Immature natural killer cell (primary cell): ENCODE data around the gene PXK. TPM values are rescaled to one million over a fixed set of nuclear protein-coding genes. Genes with fewer than 3 reads are reported as not detected.

Experiments used
- DNase-seq, 3 donors: peaks; one replicate each; pipeline ENCODE4 v3.0.0; 2022; ENCODE audit warnings: mixed read lengths in 1 of 3
- H3K27ac Mint-ChIP-seq, 6 donors: one replicate each; pipeline ENCODE4 v1.8.0; 2020; ENCODE audit warnings: mixed read lengths in 6 of 6, mild to moderate bottlenecking in 5 of 6, inconsistent platforms in 4 of 6, moderate library complexity in 3 of 6
- H3K27me3 Mint-ChIP-seq, 3 donors: one replicate each; pipeline ENCODE4 v1.8.0; 2020 to 2021; ENCODE audit warnings: low read depth in 3 of 3, mild to moderate bottlenecking in 3 of 3, mixed read lengths in 3 of 3, moderate library complexity in 3 of 3, inconsistent platforms in 1 of 3
- H3K36me3 Mint-ChIP-seq, 3 donors: one replicate each; pipeline ENCODE4 v1.8.0; 2020; ENCODE audit warnings: mixed read lengths in 3 of 3, inconsistent platforms in 2 of 3, mild to moderate bottlenecking in 2 of 3
- H3K4me1 Mint-ChIP-seq, 2 donors: one replicate each; pipeline ENCODE4 v1.8.0; 2020; ENCODE audit warnings: inconsistent platforms in 2 of 2, mild to moderate bottlenecking in 2 of 2, mixed read lengths in 2 of 2, moderate library complexity in 1 of 2
- H3K4me3 Mint-ChIP-seq, 5 donors: one replicate each; pipeline ENCODE4 v1.8.0; 2020; ENCODE audit warnings: mild to moderate bottlenecking in 5 of 5, mixed read lengths in 5 of 5, inconsistent platforms in 3 of 5, moderate library complexity in 3 of 5
- H3K9me3 Mint-ChIP-seq, 6 donors: one replicate each; pipeline ENCODE4 v1.8.0; 2020; ENCODE audit warnings: mild to moderate bottlenecking in 6 of 6, mixed read lengths in 6 of 6, inconsistent platforms in 4 of 6, moderate library complexity in 3 of 6
- polyA plus RNA-seq, 3 donors: library from polyadenylated mRNA; unstranded; fragments of 300-500 nt; fragmentation: Illumina TruSeq; gene quantifications; one replicate each; pipeline ENCODE4 v1.2.3, GENCODE V29; 2021

Gene PXK
- polyA plus RNA-seq, 3 donors from 2014 or later = 30.3 to 47.5 (median 32.2) TPM

- no peak overlapping the region for H3K27ac Mint-ChIP-seq
- H3K4me1 Mint-ChIP-seq = peaks cover 21 to 34% of the 10 kb centered on the region in 2 donors
- no peaks in the 10 kb centered on the region for H3K9me3 Mint-ChIP-seq
- peaks cover 8 to 15% (median 13%) of the 10 kb centered on the region in 3 donors for H3K36me3 Mint-ChIP-seq
- no peak for DNase-seq
- no peak overlapping the region for H3K4me3 Mint-ChIP-seq
- no peaks in the 10 kb centered on the region for H3K27me3 Mint-ChIP-seq
Observed at GRCh38 chr3:58342676-58343075, 10.0 kb downstream of the PXK start.

GRCh38 chr3:58345457-58345856 is 12.8 kb downstream of the PXK start:
- no peak for DNase-seq
- H3K27ac Mint-ChIP-seq = no peak overlapping the region
- H3K4me3 Mint-ChIP-seq = no peak overlapping the region
- peaks cover 42 to 54% of the 10 kb centered on the region in 2 donors for H3K4me1 Mint-ChIP-seq
- H3K27me3 Mint-ChIP-seq = no peaks in the 10 kb centered on the region
- H3K9me3 Mint-ChIP-seq = no peaks in the 10 kb centered on the region
- H3K36me3 Mint-ChIP-seq = peaks cover 5 to 13% (median 8%) of the 10 kb centered on the region in 3 donors

DNA sequence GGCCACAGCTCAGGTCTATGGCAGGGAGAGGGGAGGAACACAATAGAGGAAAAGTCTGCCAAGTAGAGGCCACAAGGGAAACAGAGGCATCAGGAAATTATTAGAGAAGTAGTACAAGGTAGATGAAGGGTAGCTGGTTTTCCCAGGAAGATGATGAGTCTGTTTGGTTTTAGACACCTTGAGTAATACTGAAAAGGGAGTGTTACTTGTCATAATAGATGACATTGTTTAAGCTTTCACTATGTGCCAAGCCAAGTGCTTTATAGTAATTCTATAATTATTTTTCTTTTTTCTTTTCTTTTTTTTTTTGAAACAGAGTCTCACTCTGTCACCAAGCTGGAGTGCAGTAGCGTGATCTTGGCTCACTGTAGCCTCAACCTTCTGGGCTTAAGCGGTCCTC is 13.7 kb downstream of the PXK start:
- H3K9me3 Mint-ChIP-seq = no peaks in the 10 kb centered on the region
- no peak overlapping the region for H3K4me3 Mint-ChIP-seq
- peaks cover 47 to 57% of the 10 kb centered on the region in 2 donors for H3K4me1 Mint-ChIP-seq
- no peak for DNase-seq
- peak overlapping the region in 2 of 6 donors; percentile 2 to 14 for H3K27ac Mint-ChIP-seq
- H3K27me3 Mint-ChIP-seq = no peaks in the 10 kb centered on the region
- peaks cover 0 to 8% (median 3%) of the 10 kb centered on the region in 3 donors for H3K36me3 Mint-ChIP-seq

GRCh38 chr3:58347984-58348383 is 15.3 kb downstream of the PXK start:
- Mint-ChIP-seq H3K9me3 (no peaks in the 10 kb centered on the region), H3K27ac (peak overlapping the region in 3 of 6 donors; percentile 19 to 55 (median 48)), H3K36me3 (peaks cover 0 to 5% (median 3%) of the 10 kb centered on the region in 3 donors), H3K27me3 (no peaks in the 10 kb centered on the region), H3K4me3 (no peak overlapping the region), H3K4me1 (peaks cover 61 to 67% of the 10 kb centered on the region in 2 donors)
- DNase-seq = no peak

DNA sequence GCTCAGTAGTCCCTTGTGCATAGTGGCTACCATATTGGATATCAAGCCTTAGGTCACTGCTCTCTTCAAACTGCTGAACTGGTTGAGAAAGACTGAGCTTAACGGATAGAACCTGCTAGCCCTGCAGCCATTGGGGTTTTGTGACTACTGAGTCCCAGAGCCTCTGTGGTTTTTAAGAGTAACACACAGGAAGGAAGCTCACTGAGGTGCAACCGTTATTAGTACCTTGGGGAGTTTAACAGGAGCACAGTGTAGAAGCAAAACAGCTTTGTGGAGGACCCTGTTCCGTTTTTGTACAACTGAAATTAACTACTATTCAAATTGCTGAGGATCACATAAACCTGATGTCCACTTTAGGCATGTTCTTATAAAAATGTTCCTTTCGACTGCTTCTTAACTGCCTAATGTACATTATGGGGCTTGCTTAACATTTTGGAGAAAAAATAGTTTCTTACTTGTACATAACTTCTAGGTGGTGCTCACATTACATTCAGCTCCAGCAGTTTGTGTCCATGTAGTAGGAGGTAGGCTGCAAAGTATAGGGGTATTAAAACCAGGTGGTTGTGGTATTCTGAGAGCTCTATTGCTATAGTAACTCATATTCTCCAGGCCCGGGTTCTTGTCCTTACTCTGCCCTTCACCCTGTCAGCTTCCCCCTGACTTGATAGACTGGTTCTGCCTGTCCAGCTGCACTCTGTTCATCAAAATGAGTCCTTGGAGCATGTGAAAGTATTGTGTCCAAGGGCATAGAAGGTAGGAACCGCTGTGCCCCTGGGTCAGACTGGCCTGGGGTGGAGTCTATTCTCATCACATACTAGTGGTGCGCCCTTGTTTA is 17.3 kb downstream of the PXK start:
- H3K36me3 Mint-ChIP-seq = no peaks in the 10 kb centered on the region
- H3K27ac Mint-ChIP-seq = peak overlapping the region; percentile 74 to 92 (median 85)
- H3K4me1 Mint-ChIP-seq = peaks cover 79 to 81% of the 10 kb centered on the region in 2 donors
- peak; percentile 25 to 35 (median 33) for DNase-seq
- peak overlapping the region; percentile 57 to 73 (median 69) for H3K4me3 Mint-ChIP-seq
- H3K9me3 Mint-ChIP-seq = no peaks in the 10 kb centered on the region
- H3K27me3 Mint-ChIP-seq = peaks cover 0 to 4% (median 3%) of the 10 kb centered on the region in 3 donors

DNA sequence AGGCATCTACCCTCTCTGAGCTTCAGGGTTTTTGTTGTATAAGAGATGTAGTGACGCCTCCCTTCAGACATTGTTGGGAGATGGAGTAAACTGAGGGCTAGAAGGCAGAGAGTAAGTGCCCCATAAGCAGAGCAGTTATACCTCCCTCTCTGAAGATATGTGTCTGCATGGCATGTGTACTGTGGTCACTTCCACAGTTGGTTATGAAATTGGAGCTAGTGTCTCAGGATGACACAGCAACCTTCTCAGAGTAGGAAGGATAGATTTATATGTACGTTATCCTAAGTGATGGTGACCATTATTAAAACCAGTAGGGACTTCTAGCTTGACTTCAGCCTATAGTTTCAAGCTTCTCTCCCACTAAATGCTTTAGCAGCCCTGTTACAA is 17.9 kb downstream of the PXK start:
- Mint-ChIP-seq H3K36me3 (no peaks in the 10 kb centered on the region), H3K4me1 (peaks cover 85 to 87% of the 10 kb centered on the region in 2 donors), H3K9me3 (no peaks in the 10 kb centered on the region), H3K27ac (peak overlapping the region; percentile 74 to 92 (median 85)), H3K4me3 (peak overlapping the region in 4 of 5 donors; percentile 66 to 73 (median 70)), H3K27me3 (peaks cover 0 to 4% (median 3%) of the 10 kb centered on the region in 3 donors)
- no peak for DNase-seq

DNA sequence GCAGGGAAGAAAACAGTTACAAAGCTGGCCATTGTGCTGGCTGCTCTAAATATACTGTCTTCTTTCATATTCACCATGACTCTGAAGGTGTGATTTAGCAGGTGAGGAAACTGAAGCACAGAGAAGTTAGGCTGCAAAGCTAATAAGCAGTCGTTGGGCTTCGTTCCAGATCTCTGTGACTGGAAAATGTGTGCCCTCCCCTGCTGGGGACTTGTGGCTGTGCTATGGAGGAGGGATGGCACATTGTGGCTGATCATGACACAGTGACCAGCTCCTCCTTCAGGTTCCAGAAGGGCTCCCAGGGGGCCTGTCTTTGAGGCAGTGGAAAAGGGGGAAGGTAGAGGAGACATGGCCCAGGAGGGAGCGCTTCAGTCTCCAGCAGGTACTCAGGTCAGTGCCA is 19.2 kb downstream of the PXK start:
- Mint-ChIP-seq H3K36me3 (no peaks in the 10 kb centered on the region), H3K27me3 (peaks cover 0 to 4% (median 3%) of the 10 kb centered on the region in 3 donors), H3K27ac (peak overlapping the region; percentile 64 to 92 (median 85)), H3K4me3 (peak overlapping the region in 4 of 5 donors; percentile 18 to 72 (median 36)), H3K9me3 (no peaks in the 10 kb centered on the region), H3K4me1 (peaks cover 87 to 89% of the 10 kb centered on the region in 2 donors)
- DNase-seq = no peak

GRCh38 chr3:58352626-58353025 is 19.9 kb downstream of the PXK start:
- Mint-ChIP-seq H3K9me3 (no peaks in the 10 kb centered on the region), H3K36me3 (no peaks in the 10 kb centered on the region), H3K27me3 (peaks cover 0 to 6% (median 3%) of the 10 kb centered on the region in 3 donors), H3K4me3 (peak overlapping the region in 1 of 5 donors; percentile 51), H3K4me1 (peaks cover 87 to 89% of the 10 kb centered on the region in 2 donors), H3K27ac (peak overlapping the region in 5 of 6 donors; percentile 36 to 92 (median 84))
- no peak for DNase-seq

DNA sequence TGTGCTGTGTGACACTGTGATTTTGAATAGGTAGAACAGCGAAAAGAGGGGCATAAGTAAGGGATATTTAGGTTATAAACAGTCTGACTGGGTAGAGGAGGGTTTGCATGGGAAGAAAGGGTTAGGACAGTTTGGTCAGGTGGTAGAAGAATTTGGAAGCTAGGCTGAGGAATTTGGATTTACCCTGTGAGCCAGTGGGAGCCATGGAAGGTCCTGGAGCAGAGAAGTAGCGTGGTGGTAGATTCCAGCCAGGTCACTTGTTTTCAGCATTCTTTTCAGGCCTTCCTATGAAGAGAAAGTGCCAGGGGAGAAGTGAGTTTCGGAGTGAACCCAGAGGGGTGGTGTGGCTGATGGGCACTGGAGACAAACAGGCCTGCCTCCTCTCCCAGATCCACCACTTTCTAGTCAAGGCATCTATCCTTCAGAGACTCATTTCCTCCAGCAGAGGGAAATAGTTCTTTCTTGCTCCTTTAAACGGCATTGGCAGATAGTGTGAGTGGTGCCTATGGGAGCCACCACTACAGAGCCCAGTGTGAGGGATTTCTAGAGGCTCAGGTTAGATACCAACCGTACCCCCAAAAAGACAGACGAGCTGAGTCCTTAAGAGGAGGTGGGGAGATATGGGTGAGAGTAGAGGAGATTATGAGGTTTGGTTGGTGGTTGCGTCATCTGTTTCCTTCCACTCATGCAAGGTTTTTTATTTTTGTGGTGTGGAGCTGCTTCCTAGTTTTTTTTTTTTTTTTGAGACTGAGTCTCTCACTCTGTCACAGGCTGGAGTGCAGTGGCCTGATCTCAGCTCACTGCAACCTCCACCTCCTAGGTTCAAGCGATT is 21.2 kb downstream of the PXK start:
- Mint-ChIP-seq H3K27ac (peak overlapping the region; percentile 68 to 92 (median 84)), H3K9me3 (no peaks in the 10 kb centered on the region), H3K36me3 (no peaks in the 10 kb centered on the region), H3K27me3 (peaks cover 0 to 6% (median 4%) of the 10 kb centered on the region in 3 donors), H3K4me3 (peak overlapping the region; percentile 75 to 89 (median 83)), H3K4me1 (peaks cover 89 to 94% of the 10 kb centered on the region in 2 donors)
- DNase-seq = peak; percentile 56 to 65 (median 62)

- no peak for DNase-seq
- Mint-ChIP-seq H3K36me3 (no peaks in the 10 kb centered on the region), H3K27ac (peak overlapping the region in 3 of 6 donors; percentile 28 to 74 (median 45)), H3K4me1 (peaks cover 76 to 81% of the 10 kb centered on the region in 2 donors), H3K27me3 (peaks cover 0 to 6% (median 4%) of the 10 kb centered on the region in 3 donors), H3K9me3 (no peaks in the 10 kb centered on the region), H3K4me3 (peak overlapping the region in 1 of 5 donors; percentile 18)
Observed at GRCh38 chr3:58355179-58355578, 22.5 kb downstream of the PXK start.

- Mint-ChIP-seq H3K27ac (peak overlapping the region in 4 of 6 donors; percentile 31 to 86 (median 54)), H3K27me3 (peaks cover 0 to 6% (median 4%) of the 10 kb centered on the region in 3 donors), H3K4me1 (peaks cover 68 to 73% of the 10 kb centered on the region in 2 donors)
Observed at GRCh38 chr3:58356054-58356453, 23.4 kb downstream of the PXK start.

DNA sequence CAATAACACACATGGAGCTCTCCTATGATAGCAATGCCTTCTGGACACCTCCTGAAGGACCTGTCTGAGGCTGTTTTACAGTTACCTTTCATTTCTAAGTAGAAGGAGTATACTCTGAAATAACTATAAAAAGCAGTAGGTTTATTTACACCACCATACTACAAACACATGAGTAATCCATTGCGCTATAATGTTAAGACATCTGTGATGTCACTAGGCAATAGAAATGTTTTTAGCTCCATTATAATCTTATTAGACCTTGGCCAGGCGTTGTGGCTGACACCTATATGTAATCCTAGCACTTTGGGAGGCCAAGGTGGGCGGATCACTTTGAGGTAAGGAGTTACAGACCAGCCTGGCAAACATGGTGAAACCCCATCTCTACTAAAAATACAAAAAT is 24.7 kb downstream of the PXK start:
- no peaks in the 10 kb centered on the region for H3K9me3 Mint-ChIP-seq

More at GRCh38 chr3:58356054-58356453, 23.4 kb downstream of the PXK start:
- Mint-ChIP-seq H3K9me3 (no peaks in the 10 kb centered on the region), H3K36me3 (no peaks in the 10 kb centered on the region), H3K4me3 (peak overlapping the region in 3 of 5 donors; percentile 33 to 65 (median 61))
- no peak for DNase-seq

GRCh38 chr3:58358092-58358491 is 25.4 kb downstream of the PXK start:
- Mint-ChIP-seq H3K4me1 (peaks cover 51 to 66% of the 10 kb centered on the region in 2 donors), H3K9me3 (no peaks in the 10 kb centered on the region), H3K4me3 (no peak overlapping the region), H3K36me3 (no peaks in the 10 kb centered on the region), H3K27ac (peak overlapping the region in 3 of 6 donors; percentile 49 to 69 (median 50)), H3K27me3 (peaks cover 0 to 6% (median 4%) of the 10 kb centered on the region in 3 donors)
- no peak for DNase-seq

More for the DNA sequence above, 24.7 kb downstream of the PXK start:
- H3K36me3 Mint-ChIP-seq = no peaks in the 10 kb centered on the region
- no peak for DNase-seq
- H3K4me3 Mint-ChIP-seq = peak overlapping the region in 4 of 5 donors; percentile 28 to 69 (median 55)
- H3K27ac Mint-ChIP-seq = peak overlapping the region in 5 of 6 donors; percentile 50 to 87 (median 81)
- H3K4me1 Mint-ChIP-seq = peaks cover 56 to 71% of the 10 kb centered on the region in 2 donors
- peaks cover 0 to 6% (median 4%) of the 10 kb centered on the region in 3 donors for H3K27me3 Mint-ChIP-seq
